ENCODE data around the gene TOP2B.

DNA sequence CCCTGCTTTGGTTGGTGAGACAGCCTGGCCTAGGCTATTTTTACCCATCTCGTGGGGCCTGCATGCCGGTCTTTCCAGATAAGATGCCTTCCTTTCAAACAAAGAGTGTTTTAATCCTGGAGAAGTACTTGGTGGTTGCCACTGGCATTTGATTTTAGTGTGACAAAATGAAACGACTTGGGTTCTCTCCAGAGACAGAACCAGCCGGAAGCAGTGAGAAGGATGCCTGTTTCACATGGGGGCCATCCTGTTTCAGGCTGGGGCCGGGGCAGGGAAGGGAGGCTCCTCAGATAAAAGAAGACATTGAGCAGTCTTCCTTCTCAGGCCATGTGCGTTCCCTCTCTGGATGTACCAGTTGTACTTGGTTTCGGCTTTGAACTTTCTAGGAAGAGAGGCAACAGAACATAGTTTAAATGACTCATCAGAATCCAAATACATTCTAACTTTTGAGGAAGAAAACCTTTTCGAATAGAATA is 74.9 kb downstream of the TOP2B start:
- TF ChIP-seq, protein P1, sequence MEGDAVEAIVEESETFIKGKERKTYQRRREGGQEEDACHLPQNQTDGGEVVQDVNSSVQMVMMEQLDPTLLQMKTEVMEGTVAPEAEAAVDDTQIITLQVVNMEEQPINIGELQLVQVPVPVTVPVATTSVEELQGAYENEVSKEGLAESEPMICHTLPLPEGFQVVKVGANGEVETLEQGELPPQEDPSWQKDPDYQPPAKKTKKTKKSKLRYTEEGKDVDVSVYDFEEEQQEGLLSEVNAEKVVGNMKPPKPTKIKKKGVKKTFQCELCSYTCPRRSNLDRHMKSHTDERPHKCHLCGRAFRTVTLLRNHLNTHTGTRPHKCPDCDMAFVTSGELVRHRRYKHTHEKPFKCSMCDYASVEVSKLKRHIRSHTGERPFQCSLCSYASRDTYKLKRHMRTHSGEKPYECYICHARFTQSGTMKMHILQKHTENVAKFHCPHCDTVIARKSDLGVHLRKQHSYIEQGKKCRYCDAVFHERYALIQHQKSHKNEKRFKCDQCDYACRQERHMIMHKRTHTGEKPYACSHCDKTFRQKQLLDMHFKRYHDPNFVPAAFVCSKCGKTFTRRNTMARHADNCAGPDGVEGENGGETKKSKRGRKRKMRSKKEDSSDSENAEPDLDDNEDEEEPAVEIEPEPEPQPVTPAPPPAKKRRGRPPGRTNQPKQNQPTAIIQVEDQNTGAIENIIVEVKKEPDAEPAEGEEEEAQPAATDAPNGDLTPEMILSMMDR (IDR thresholded peaks at IDR 0.05): no peak
- no peak for TF ChIP-seq RNF2 (IDR thresholded peaks at IDR 0.05; ENCODE audit: borderline replicate concordance, low read depth)
- TF ChIP-seq CHD4 (IDR thresholded peaks at IDR 0.05; ENCODE audit: borderline replicate concordance): no peak
- no peak for TF ChIP-seq ZSCAN20 (CRISPR knock-in tag; IDR thresholded peaks at IDR 0.05)
- no peak for TF ChIP-seq POLR2AphosphoS2 (conservative IDR thresholded peaks at IDR 0.05; ENCODE audit: low read length)
- TF ChIP-seq, protein P2, sequence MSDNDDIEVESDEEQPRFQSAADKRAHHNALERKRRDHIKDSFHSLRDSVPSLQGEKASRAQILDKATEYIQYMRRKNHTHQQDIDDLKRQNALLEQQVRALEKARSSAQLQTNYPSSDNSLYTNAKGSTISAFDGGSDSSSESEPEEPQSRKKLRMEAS (IDR thresholded peaks at IDR 0.05): no peak
- TF ChIP-seq RCOR1 (IDR thresholded peaks at IDR 0.05; ENCODE audit: low read depth, low read length): no peak
- TF ChIP-seq ZFP36 (IDR thresholded peaks at IDR 0.05; ENCODE audit: borderline replicate concordance, partially characterized antibody): no peak
- TF ChIP-seq PHF8 (IDR thresholded peaks at IDR 0.05; ENCODE audit: borderline replicate concordance, low read depth): no peak
- no peak for TF ChIP-seq ESRRA (IDR thresholded peaks at IDR 0.05; ENCODE audit: borderline replicate concordance, low read length)
- TF ChIP-seq RAD21 (conservative IDR thresholded peaks at IDR 0.05 in 1 of 2, IDR thresholded peaks at IDR 0.05 in 1 of 2): no peak
- TF ChIP-seq, protein P3, sequence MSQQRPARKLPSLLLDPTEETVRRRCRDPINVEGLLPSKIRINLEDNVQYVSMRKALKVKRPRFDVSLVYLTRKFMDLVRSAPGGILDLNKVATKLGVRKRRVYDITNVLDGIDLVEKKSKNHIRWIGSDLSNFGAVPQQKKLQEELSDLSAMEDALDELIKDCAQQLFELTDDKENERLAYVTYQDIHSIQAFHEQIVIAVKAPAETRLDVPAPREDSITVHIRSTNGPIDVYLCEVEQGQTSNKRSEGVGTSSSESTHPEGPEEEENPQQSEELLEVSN (IDR thresholded peaks at IDR 0.05; ENCODE audit: borderline replicate concordance, low read depth): no peak
- TF ChIP-seq EP300 (IDR thresholded peaks at IDR 0.05): no peak
- no peak for TF ChIP-seq MAZ (IDR thresholded peaks at IDR 0.05; ENCODE audit: borderline replicate concordance, low read depth, low read length)

Data from A549 (cell line).